TTC549 (cell line): ENCODE data around the gene RHD.
A peak's percentile ranks its signal among the peaks of the same experiment; 100 is the strongest.
"Not testable (repeated sequence)": the region's sequence is repeated elsewhere in the genome, so short reads cannot be mapped to it uniquely, and the experiment has no call there.

Experiments used
- FAIRE-seq: peaks from 2 replicates; lab custom pipeline; 2012; peaks lifted over from hg19 to GRCh38; lab: Jason Lieb, UNC

The RHD gene

DNA sequence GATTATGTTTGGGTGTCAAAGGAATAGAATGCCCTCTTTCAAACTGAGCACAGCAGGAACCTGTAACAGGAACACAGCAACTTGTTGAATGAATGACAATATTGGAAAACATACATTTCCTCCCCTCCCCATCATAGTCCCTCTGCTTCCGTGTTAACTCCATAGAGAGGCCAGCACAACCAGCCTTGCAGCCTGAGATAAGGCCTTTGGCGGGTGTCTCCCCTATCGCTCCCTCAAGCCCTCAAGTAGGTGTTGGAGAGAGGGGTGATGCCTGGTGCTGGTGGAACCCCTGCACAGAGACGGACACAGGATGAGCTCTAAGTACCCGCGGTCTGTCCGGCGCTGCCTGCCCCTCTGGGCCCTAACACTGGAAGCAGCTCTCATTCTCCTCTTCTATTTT lies at the start of gene RHD:
TSS of gene RHD (plus strand) at position 272 of the 400 bp plus-strand sequence. CDS start at position 311, 39 bp downstream.
- FAIRE-seq: not testable (repeated sequence)

DNA sequence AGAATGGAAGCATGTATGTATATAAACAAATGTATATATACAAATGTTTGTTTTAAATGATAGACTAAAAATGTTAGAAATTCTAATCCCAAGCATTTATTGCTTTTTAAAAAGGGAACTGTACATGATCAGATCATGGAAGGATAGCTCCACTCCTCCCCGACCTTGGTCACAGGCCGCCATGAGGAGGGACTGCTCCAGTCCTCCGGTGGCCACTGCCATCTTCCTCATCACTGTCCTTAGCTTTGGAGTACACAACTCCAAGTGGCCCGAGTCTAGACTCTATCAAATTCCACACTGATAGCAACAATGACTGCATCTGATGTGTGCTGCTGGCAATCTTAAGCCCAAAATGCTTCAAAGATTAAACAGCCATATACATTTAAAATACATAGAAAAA lies 49.7 kb upstream of the RHD start:
- no peak for FAIRE-seq

DNA sequence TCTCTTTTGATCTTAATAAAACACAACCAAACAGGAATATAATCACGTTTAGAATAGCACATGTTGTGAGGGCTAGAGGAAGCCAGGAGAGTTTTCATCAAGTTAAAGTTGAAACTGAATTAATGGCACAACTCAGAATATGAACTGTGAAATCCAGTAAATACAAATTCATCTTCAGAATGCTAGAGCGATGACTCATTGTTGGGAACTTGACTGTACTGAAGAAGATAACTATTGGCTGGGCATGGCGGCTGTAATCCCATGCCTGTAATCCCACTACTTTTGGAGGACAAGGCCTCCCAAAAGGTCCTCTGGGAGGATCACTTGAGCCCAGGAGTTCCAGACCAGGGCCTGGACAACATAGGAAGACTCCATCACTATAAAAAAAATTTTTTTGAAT lies 48.8 kb upstream of the RHD start:
- no peak for FAIRE-seq

DNA sequence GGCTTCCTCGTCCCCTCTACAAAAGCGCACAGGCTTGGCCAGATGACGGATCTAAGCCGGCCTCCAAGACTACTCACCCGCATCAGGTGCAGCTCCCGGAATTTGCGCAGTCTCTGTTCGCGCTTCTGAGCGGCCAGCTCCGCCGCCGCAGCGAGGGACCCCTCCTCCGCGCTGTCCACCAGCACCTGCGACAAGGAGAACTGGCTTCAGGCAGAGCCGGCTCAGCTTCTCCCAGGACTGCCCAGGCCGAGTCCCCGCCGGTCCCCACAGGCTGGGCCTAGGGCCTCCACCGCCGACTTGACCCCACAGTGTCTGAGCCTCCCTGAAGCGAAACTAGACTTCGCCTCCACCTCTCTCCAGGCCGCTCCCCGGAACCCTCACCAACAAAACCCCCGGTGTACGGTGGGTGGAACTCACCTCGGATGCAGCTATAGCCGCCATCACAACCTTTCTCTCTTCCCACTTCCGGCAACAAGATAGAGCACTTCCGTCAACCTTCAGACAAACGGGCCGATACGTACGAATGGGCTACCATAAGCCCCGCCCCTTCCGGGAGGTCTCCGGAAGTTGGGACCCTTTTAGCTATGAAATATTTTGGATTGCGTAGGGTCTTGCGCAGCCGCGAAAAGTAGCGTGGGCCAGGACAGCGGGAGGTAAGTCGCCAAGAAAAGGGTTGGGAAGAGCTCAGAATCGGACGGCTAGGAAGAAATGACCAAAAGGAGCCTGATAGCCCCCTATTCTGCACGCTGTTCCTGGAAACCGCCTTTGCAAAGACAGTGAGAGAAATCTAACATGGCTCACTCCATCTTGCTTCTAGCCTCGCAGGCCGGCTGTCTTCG lies 40.1 kb upstream of the RHD start, which contains the start of gene SYF2:
TSS of gene SYF2 (minus strand) at position 476 of the 839 bp plus-strand sequence. CDS start at position 441, 35 bp downstream.
- peak; percentile 60 for FAIRE-seq

DNA sequence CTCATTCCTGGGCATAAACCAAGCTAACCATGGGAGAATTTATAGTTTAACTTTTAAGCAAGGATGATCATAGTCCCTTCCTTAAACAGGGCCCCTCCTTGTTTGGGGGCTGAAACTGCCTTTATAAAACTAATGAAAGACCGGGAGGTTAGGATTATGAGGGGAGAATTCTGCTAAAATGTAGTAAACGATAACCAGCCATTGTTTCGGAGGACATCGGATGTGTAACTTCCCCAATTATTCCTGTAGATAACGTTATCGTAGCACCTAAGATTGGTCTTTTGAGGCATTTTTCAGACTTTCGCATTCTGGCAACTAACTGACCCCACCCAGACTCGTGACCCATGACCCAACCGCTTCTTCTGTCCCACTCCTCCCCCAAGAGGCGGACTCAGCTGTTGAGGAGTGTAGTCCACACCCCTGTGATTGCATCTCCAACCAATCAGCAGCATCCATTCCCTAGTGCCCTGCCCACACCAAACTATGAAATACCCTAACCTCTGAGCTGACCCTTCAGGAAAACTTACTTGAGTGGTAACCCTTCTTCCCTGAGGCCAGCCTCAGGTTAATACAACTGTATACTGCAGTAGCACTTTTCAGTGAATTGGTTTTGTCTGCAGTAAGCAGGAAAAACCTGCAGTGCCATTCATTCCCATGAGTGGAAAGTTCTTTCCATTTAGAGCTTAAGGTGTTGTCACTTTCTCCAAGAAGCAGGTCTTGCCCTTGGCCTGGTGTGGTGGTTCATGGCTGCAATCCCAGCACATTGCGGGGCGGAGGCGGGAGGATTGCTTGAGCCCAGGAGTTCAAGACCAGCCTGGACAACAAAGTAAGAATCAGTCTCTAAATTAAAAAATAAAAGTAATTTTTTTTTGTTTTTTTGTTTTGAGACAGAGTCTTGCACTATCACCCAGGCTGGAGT lies 39.2 kb upstream of the RHD start:
- no peak for FAIRE-seq

DNA sequence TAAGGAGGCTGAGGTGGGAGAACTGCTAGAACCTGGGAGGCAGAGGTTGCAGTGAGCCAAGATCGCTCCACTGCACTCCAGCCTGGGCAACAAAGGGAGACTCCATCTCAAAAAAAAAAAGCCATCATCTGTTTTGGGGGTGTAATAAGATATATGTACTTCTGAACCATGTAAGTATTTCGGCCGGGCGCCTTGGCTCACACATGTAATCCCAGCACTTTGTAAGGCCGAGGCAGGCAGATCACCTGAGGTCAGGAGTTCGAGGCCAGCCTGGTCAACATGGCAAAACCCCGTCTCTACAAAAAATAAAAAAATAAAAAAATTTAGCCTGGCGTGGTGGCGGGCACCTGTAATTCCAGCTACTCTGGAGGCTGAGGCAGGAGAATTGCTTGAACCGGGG lies 36.9 kb upstream of the RHD start:
- not testable (repeated sequence) for FAIRE-seq

DNA sequence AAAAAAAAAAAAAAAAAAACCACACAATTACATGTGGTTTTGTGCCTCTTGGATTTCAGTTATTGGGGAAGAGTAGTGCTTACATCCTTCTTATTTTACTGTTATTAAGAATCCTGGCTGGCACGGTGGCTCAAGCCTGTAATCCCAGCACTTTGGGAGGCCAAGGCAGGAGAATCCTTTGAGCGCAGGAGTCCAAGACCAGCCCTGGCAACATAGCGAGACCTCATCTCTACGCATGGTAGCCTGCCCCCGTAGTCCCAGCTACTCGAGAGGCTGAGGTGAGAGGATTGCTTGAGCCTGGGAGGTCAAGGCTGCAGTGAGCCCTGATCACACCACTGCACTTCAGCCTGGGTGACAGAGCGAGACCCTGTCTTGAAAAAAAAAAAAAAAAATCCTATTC lies 36.0 kb upstream of the RHD start:
- FAIRE-seq: not testable (repeated sequence)

DNA sequence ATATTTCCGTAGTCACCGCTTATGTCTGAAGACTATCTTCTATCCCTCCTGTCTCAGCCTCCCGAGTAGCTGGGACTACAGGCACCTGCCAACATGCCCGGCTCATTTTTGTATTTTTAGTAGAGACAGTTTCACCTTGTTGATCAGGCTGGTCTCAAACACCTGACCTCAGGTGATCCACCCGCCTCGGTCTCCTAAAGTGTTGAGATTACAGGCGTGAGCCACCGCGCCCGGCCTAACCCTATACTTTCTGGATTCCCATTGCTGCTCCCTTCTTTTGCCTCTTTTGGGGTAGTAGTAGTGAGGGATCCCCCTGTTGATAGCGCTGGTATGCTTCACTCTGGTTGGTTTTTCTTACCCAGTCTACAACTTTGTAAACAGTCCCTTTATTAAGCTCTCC lies 34.3 kb upstream of the RHD start:
- no peak for FAIRE-seq

DNA sequence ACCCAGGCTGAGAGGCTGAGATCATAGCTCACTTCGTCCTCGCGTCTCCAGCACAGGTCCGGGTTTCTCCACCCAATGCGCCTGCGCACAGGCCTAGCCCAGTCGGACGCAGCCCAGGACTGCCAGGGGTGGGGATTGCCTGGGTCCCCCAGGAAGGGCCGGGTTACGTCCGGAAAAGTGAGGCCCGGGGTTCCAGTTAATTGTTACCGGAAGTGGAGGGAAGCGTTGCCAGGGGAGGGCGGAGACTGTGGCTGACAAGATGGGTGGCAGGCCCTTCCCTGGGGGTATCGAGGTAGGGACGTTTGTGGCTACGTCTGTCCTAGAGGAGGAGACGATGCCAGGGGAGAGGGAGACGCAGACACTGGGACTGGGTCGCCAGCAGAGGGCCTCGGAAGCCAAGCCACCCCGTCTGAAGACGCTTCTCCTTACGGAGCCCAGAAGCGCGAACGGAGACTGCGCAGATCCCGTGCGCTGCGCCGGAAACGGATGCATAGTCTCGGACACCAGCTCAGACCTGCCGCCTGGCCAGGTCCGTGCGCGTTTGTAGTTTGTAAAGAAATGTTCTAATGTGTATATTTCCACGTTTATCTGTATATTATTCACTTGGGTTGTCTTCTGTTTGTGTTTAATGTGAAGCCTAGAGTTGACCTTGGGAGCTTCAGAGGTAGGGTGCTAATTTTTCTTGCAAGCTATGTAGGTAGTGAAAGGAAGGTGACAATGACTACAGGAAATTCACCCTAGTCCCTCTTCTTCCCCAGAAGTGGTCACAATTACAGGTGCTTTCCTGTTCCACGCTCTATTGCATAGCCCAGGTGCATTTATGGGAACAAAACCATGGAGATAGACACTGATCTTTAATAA lies 32.4 kb upstream of the RHD start:
- peak; percentile 31 for FAIRE-seq

DNA sequence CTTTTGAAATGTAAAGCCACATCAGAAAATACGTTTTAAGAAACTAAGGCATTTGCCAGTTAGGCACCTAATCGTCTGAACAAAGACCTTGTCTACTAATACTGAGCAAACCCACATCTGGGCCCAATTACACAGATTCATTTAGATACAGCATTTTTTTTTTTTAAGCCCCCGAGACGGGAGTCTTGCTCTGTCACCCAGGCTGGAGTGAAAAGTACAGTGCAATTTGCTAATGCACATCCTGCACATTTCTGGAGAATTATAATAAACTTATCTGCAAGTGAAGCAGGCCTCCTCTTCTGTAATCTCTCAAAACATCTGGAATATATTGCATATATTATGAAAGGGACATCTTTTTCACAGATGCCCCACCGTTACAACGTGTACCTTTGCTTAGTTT lies 28.4 kb upstream of the RHD start:
- no peak for FAIRE-seq

DNA sequence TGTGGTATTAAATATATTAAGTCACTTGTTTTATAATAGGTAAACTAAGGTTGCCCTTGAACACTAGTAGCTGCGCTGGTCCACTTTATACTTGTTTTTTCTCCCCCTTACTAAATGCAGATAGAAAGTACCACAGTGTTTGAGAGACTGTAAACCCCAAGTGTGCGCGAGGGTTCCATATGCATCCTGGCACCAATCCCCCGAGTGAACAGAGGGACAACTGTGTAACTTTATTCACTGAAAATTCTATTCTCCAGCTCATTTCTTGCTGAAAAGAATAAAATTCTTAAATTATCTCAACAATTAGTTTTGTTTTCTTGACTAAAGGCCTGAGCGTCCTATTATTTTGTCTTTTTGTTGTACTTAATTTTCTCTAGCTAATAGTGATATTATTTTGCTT lies 26.9 kb upstream of the RHD start:
- FAIRE-seq: no peak

DNA sequence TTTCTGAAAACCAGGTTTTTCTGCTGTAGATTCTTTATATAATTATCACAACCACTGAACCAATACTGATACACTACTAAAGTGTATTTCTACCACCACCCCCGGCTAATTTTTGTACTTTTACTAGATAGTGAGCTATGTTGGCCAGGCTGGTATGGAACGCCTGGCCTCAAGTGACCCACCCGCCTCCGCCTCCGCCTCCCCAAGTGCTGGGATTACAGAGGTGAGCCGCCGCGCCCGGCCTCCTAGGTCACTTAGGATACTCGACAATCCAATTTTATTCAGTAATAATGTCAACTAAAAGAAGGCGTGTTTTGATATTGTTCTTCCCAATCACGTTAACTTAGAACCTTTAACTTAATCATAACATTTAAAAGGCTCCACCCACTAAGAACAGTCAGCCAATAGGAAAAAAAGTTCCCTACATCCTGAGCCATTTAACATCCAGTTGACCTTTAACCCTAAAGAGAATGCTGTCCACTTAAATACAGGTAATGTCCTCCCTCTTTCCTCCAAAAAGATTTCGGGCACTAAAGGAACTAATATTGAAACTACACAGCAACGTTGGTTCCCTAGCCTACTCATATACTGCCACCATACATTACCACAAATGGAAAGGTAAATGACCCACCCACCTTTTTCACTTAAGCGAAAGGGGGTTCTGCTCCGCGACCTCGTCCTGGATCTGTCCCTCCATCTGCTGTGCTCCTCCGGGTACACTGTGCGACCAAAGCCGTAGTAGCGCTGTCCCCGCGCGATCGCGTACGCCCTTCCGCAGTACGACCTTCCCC lies 26.3 kb upstream of the RHD start:
- no peak for FAIRE-seq

DNA sequence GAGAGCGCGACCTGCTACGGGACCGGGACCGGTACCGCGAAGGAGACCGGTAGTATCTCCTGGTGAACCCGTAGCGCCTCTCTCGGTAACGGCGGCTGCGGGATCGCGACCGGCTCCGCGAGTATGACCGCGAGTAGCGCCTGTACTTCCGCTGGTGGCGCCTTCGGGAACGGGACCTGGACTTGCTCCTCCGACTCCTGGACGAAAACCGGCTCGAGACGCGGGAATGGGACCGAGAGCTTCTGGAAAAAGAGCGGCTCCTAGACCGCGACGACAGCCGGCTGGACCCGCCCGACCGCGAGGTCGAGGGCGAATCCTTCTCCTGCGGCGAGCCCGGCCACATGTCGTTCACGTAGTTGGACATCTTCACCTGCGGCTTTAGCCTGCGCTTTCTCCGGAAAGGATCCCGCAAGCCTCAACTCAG lies 25.7 kb upstream of the RHD start:
- FAIRE-seq: no peak

DNA sequence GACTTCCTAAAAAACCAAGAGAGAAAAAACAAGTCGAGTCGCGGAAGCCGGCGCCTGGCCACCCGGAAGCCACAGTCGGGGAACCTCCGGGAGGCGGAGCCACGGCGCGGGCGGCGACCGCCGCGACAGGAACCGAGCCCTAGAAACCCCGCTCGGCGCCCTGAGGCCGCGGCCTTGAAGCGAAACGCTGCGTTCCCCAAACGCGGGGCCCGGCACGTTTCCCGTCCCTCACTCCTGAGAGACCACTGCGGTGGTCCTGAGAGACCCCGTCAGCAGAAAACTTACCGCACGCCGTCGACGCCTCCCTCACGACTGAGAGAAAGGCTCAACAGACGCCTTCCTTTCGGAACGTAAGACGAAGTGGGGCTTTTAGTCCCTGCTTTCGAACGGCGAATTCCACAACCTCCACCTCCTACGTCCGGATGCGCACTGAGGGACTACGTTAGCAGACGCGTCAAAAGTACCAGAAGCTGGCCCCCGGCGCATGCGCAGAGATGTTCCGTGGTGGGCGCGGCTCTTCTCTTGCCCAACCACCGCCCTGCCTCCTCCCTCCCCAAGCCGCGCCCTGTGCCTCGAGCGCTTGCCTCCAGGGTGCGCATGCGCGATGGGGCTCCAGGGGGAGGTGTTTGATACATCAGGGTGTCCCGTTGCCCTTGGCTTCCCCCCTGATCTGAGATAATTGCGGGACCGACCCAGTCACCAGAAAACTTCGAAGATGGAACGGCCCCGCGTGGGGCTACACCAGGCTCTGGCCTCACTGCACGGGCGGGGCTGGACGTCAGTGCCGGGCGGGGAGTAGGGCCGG lies 25.1 kb upstream of the RHD start, which contains the start of gene RSRP1:
TSS of gene RSRP1 (minus strand) at position 431 of the 805 bp plus-strand sequence. CDS start 491 bp downstream, outside the sequence.
- FAIRE-seq: no peak

DNA sequence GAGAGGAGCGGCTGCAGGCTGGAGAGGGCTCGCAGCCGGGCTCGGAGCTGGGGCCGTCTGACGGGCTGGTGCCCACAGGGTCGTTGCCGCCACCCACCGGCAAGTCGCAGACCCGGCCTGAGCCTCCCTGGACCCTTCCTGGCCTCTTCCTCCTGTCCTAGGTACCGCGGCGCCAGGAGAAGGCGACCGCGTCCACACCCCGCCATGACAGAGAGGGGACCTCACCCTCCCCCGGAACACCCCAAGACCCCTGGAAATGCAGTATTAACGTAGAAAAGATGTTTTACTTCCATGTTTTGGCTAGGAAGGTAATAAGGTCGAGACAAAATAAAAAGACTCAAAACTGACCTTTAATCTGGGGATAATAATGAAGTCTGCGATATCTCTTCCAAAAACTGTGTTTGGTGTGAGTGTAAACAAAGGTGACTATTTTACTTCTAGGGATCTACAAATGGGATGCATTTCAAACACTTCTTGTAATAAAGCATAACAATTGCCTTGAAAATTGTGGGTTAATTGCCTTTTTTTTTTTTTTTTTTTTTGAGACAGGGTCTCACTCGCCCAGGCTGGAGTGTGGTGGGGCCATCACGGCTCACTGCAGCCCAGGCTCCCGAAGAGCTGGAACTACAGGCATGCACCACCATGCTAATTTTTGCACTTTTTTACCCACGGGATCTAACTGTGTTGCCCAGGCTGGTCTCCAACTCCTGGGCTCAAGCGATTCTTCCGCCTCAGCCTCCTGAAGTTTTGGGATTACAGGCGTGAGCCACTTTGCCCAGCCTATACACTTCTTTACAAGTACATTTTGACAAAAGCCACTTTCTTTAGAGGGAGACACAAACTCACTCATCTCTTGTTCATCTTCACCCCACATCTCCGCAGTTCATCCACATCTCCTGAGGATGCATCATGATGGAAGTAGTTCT lies 24.2 kb upstream of the RHD start:
- no peak for FAIRE-seq

DNA sequence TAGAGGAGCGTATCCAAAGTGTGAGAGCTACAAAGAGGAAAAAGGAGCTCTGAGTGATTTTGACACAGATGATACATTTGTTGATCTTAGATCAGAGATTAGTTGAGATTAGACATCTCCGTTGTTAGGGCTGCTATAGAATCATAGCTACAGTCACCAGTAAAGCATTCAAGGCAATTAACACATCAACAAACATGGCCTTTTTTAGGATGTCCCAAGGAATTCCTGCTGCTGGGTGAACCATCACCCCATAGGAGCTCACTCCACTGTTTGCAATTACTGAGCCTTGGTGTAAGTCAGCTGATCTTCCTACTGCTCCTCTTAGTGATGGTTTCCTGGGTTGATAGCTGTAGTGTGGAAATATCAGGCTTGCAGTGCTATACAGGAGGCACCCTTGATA lies 18.4 kb upstream of the RHD start:
- FAIRE-seq: no peak

DNA sequence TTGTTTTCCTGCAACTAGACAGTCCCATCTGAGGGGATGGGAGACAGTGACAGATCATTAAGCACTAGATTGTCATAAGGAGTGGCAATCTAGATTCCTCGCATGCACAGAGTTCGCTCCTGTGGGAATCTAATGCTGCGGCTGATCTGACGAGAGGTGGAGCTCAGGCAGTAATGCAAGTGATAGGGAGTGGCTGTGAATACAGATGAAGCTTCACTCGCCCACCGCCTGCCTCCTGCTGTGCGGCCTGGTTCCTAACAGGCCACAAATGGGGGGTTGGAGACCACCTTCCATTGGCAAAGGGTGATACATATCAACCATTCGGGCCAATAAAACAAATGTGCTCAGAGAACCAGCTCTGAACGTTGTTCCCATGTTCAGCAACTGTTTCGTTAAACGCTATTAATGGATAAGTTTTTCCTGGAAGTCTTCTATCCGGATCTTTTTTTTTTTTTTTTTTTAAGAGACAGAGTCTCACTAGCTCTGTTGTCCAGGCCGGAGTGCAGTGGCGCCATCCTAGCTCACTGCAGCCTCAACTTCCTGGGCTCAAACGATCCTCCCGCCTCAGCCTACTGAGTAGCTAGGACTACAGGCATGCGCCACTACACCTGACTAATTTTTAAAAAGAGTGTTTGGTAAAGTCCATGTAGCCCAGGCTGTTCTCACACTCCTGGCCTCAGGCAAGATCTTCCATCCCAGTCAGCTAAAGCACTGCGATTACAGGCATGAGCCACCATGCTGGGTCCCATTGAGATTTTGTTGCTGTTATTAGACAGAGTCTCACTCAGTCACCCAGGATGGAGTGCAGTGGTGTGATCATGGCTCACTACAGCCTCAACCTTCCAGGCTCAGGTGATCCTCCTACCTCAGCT lies 16.4 kb upstream of the RHD start:
- no peak for FAIRE-seq

DNA sequence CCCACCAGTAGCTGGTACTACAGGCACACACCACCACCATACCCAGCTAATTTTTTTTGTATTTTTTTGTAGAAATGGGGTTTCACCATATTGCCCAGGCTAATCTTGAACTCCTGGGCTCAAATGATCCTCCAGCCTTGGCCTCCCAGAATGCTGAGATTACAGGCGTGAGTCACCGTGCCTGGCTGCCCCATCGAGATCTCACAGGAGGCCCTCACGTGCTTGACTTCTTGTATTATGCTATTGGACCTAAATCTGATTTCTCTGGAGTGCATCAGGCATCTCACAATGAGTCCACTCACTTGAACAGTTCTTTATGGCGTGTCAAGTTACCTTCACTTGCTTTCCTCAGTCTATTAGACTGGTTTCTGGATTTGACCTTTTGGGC lies 15.7 kb upstream of the RHD start:
- FAIRE-seq: no peak
